ENCODE data around the gene KLF6. TPM values are rescaled to one million over a fixed set of nuclear protein-coding genes. Genes with fewer than 3 reads are reported as not detected.

The KLF6 gene
- total and polyA plus RNA-seq, 2 donors (not counting 3 experiments of a cell fraction or from before 2014, with no cell fraction given): 183 to 307 TPM

- BruUV-seq (replicated peaks): no TSS peak
- ChIA-PET CTCF (interaction anchor here (0.8 to 1.0 kb wide), 2 partner anchors 9 to 559 kb away, joined by 3 read pairs; no protein-coding TSS in a partner anchor), POLR2A (no interaction called here)
- intact Hi-C loops (cut with micrococcal nuclease) (no loop called here), dilution Hi-C loops (cut with MboI; ENCODE audit: extremely low pct_ligation_motif_present, low sequenced_read_pairs) (no loop called here)
- no peaks in the 10 kb centered on the region for H3K9me1 ChIP-seq (replicated peaks; ENCODE audit: control insufficient read depth, extremely low read depth, insufficient read depth, low read length)
- H2AFZ ChIP-seq (ENCODE audit: low read depth, low read length): no peak overlapping the region
- H4K20me1 ChIP-seq (replicated peaks; ENCODE audit: control insufficient read depth, extremely low read depth, insufficient read depth, low read length): no peaks in the 10 kb centered on the region
- H3K9ac ChIP-seq (replicated peaks; ENCODE audit: extremely low read depth, insufficient read depth, low read length): no peak overlapping the region
- no peaks in the 10 kb centered on the region for H3K36me3 ChIP-seq (ENCODE audit: control insufficient read depth in 2 of 2, extremely low read depth in 1 of 2, insufficient read depth in 2 of 2, low read length in 2 of 2)
- H3K4me2 ChIP-seq (ENCODE audit: insufficient read depth, low read length): no peak overlapping the region
- TF ChIP-seq CTCF (IDR thresholded peaks at IDR 0.05; ENCODE audit: extremely low read depth in 1 of 2, insufficient read depth in 1 of 2, low read depth in 1 of 2, low read length in 2 of 2) (no peak), POLR2AphosphoS5 (IDR thresholded peaks at IDR 0.05; ENCODE audit: insufficient read depth, low read depth, low read length) (no peak), MAX (IDR thresholded peaks at IDR 0.05; ENCODE audit: insufficient read depth, insufficient read length) (no peak)
- H3K4me1 ChIP-seq (ENCODE audit: control insufficient read depth, extremely low read depth, insufficient read depth, low read length): peaks cover 24% of the 10 kb centered on the region
- no peak overlapping the region for H3K27ac ChIP-seq (ENCODE audit: insufficient read depth, low read depth, low read length)
- H3K9me3 ChIP-seq (replicated peaks; ENCODE audit: control insufficient read depth, insufficient read depth, low read length): no peaks in the 10 kb centered on the region
- H3K79me2 ChIP-seq (ENCODE audit: control insufficient read depth, insufficient read depth, low read length): no peaks in the 10 kb centered on the region
- DNase-seq (ENCODE audit: low read depth, low spot score): no peak
- no peak overlapping the region for H3K4me3 ChIP-seq (replicated peaks in 1 of 3; ENCODE audit: insufficient read depth in 1 of 3, low read depth in 1 of 3, low read length in 3 of 3)
- no peaks in the 10 kb centered on the region for H3K27me3 ChIP-seq (ENCODE audit: control insufficient read depth in 2 of 2, insufficient read depth in 2 of 2, low read length in 2 of 2)
- no peak for FAIRE-seq
Observed at GRCh38 chr10:3756360-3756740, 28.7 kb downstream of the KLF6 start.

Measured in endothelial cell of umbilical vein (primary cell).